Subcutaneous adipose tissue (tissue), 4 donors: ENCODE results near the gene PDZRN4. TPM values are rescaled to one million over a fixed set of nuclear protein-coding genes. Genes with fewer than 3 reads are reported as not detected.

Experiments used
- total RNA-seq, 4 donors: library from RNA; depleted of rRNA; stranded (reverse); fragments of >200 nt; gene quantifications; one replicate each; pipeline ENCODE4 v1.1.0, GENCODE V29; 2016
- TF ChIP-seq, protein P1 (sequence below): fragments of 450-650 bp; IDR thresholded peaks from one replicate; pipeline ENCODE4 v1.5.1; 2016; ENCODE audit warnings: low read depth, mild to moderate bottlenecking, control low read depth, antibody characterized with exemption, moderate library complexity

PDZRN4 gene
- total RNA-seq, 4 donors from 2014 or later: 0.49 to 11.7 (median 2.2) TPM

- TF ChIP-seq, protein P1, sequence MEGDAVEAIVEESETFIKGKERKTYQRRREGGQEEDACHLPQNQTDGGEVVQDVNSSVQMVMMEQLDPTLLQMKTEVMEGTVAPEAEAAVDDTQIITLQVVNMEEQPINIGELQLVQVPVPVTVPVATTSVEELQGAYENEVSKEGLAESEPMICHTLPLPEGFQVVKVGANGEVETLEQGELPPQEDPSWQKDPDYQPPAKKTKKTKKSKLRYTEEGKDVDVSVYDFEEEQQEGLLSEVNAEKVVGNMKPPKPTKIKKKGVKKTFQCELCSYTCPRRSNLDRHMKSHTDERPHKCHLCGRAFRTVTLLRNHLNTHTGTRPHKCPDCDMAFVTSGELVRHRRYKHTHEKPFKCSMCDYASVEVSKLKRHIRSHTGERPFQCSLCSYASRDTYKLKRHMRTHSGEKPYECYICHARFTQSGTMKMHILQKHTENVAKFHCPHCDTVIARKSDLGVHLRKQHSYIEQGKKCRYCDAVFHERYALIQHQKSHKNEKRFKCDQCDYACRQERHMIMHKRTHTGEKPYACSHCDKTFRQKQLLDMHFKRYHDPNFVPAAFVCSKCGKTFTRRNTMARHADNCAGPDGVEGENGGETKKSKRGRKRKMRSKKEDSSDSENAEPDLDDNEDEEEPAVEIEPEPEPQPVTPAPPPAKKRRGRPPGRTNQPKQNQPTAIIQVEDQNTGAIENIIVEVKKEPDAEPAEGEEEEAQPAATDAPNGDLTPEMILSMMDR: no peak
These were observed 42.6 kb downstream of the PDZRN4 start for GRCh38 chr12:41230756-41231155.

GRCh38 chr12:41234692-41235091, 46.6 kb downstream of the PDZRN4 start:
- TF ChIP-seq, protein P1: no peak

GRCh38 chr12:41242603-41243002, 54.5 kb downstream of the PDZRN4 start:
- TF ChIP-seq, protein P1: no peak

DNA sequence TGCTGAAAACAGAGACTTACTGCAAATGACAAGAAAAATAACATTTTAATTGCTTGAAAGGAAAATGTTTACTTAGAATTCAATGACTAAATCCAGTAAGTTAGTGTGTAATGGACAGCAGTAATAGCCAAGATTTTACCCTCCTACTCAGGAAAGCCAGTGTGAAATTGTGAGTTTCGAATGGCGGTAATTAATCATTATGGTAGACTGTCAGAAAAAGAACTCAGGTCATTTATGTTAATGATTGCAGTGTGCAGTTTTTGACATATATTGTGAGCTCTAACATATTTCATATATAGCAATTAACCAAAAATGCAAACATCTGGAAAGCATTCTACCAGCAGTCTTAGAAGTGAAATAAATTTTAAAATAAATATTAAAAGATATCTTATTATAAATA, 60.3 kb downstream of the PDZRN4 start:
- TF ChIP-seq, protein P1: no peak

GRCh38 chr12:41250748-41251147, 62.6 kb downstream of the PDZRN4 start:
- TF ChIP-seq, protein P1: no peak

DNA sequence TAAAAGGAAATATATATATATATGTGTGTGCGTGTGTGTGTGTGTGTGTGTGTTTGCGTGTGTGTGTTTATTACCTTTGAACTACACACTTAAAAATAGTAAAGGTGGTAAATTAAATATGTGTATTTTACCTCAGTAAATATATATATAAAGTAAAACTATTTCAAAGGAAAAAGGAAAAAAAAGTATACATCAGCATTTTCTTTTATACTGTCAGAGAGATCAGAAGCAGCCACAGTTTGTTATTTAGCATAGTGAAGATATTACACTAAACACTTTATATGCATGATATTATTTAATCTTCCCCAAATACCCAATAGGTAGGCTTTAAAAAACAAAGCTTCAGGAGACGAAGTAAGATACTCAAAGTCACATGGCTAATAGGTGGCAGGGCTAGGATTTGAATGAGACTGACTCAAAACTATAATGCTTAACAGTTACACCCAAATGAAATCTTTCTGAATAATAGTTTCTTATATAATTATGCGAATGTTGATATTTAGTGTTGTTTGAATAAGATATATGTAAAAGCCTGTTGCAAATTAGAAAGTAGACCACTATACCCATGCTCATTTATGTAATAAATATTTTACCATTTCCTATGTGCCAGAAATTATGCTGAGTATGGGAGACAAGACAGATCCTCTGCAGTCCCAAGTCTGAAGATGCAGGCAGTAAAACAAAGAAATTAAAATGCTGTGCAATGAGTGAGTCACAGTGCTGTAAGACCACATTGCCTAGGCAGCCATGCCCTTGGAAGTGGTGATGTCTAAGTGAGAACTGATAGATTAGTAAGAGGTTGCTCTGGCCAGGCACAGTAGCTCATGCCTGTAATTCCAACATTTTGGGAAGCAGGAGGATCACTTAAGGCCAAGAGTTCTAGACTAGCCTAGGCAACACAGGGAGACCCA, 66.1 kb downstream of the PDZRN4 start:
- TF ChIP-seq, protein P1: no peak

DNA sequence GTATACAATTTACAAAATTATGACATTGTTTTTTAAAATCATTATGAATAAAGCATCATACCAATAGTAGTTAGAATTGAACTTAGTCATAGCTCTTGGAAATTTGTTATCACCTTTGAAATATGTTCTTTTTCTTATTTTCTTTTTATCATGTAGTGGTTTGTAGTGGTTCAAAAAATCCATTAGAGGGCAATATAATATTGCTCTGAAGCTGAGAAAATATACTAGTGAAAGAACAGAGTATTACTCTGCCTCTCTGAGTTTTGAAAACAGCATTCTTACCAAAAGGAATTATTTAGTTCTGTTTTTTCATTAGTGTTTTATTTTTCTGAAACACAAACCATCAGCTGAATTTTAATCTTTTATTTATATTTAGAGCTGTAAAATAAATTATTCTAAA, 76.2 kb downstream of the PDZRN4 start:
- TF ChIP-seq, protein P1: no peak
